GM21723 (cell line): Measurements from ENCODE around the gene ARL13B.
"Not testable (repeated sequence)": the region's sequence is repeated elsewhere in the genome, so short reads cannot be mapped to it uniquely, and the experiment has no call there.

Experiments
- ATAC-seq: cut with Tn5 transposase; IDR thresholded peaks from one replicate; pipeline ENCODE4 v1.9.1; 2021; ENCODE audit warnings: mild to moderate bottlenecking, moderate library complexity; ENCODE audit not compliant: unreplicated experiment

The ARL13B gene

GRCh38 chr3:93992207-93992606 lies 12.3 kb downstream of the ARL13B start:
- no peak for ATAC-seq

- no peak for ATAC-seq
Measured at GRCh38 chr3:93994056-93994455, 14.1 kb downstream of the ARL13B start.

- ATAC-seq: no peak
Measured at GRCh38 chr3:94001191-94001590, 21.2 kb downstream of the ARL13B start.

GRCh38 chr3:94001827-94002495 lies 22.0 kb downstream of the ARL13B start:
- no peak for ATAC-seq

- peak; percentile 94 for ATAC-seq
Measured at GRCh38 chr3:94004301-94004910, 24.5 kb downstream of the ARL13B start.

DNA sequence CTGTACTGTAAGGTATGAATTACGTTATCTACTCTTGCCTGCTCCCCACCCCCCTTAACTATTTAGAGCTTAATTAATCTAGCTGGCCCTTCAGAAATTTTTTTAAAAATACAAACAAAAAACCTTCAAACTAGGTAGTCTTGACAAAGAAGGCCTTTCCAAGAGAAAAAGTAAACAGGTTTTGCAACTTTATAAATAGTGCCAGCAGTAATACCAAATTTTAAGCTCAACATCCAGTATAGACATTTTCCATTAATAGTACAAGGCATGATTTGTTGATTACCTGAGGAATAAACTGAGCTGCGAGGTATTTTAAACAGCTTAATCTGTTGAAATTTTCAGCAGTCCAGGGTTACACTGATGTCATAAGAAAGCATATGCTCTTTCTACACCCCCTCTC lies 28.3 kb downstream of the ARL13B start:
- ATAC-seq: no peak

- ATAC-seq: no peak
Measured at GRCh38 chr3:94009608-94010007, 29.7 kb downstream of the ARL13B start.

- ATAC-seq: no peak
Measured at GRCh38 chr3:94011233-94011711, 31.3 kb downstream of the ARL13B start.

DNA sequence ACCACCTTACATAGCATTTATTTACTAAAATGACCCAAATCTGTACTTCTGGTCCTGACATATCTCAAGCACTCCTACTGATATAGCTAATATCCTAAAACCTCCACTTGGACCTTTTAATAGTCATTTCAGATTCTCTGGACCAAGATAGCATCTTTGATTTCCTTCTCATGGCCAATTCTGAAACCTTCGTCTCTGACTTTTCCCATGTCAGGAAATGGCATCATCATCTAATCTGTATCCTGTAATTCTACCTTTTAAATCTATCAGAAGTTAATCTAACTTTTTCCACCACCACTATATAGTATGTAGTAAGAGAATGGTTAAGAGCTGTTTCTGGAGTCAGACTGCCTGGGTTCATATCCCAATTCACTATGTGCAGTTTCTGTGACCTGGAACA lies 32.2 kb downstream of the ARL13B start:
- ATAC-seq: no peak

DNA sequence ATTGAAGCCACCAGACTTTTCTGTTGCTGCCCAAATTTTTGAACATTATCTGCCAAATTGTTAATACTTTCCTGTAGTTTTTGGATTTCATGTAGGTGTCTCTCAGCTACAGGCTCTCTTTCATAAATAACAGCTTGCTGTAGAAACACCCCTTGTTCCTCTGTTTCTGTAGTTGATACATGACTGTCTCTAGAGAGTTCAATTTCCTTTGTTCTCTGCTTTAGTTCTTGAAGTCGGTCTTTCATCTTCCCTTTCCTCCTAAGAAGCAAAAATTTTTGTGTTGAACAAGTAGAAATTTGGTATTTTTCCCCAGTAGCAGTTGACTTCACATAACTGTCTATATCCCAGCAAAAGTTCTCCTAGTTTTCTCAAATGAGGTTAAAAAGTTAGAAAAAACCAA lies 35.1 kb downstream of the ARL13B start:
- no peak for ATAC-seq

DNA sequence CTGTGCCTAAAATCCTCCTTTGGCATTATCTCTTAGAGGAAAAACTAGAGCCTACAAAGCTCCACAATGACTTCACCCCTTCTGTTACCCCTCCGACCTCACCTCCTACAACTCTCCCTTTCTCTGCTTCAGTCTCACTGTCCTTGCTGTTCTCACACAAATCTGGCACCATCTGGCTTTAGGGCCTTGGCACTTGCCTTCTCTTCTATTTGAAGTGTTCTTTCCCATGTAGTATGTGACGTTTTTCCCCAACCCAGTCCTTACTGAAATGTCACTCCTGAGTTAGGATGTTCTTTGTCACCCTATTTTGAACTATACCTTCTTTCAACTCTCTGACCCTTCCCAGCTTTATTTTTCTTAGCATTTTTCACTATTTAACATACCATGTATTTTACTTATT lies 39.7 kb downstream of the ARL13B start:
- no peak for ATAC-seq

- no peak for ATAC-seq
Measured at GRCh38 chr3:94020293-94020692, 40.3 kb downstream of the ARL13B start.

GRCh38 chr3:94024385-94024784 lies 44.4 kb downstream of the ARL13B start:
- ATAC-seq: no peak

DNA sequence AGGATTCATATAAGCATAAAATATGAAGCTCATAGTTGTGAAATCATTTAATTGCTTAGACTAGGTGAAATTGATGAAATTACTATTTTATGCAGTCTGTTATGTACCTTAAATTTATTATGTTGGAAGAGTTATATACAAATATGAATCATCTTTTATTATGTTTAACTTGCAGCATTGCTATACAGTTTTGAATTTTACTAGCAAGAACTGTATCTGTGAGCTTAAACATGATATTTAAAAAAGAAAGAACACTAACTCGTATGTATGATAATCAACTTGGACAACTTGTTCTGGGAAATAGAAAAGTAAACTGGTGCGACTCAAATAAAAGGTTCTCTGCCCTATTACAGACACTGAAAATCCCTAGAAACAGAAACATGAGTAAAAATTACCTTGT lies 46.7 kb downstream of the ARL13B start:
- no peak for ATAC-seq

GRCh38 chr3:94028093-94028837 lies 48.3 kb downstream of the ARL13B start, which contains the start of gene STX19:
Gene STX19 (minus strand): TSS chr3:94028597. CDS start chr3:94015269, 13,328 bp downstream.
- ATAC-seq: no peak

GRCh38 chr3:94036909-94037507 lies 57.1 kb downstream of the ARL13B start:
- ATAC-seq: peak; percentile 80

DNA sequence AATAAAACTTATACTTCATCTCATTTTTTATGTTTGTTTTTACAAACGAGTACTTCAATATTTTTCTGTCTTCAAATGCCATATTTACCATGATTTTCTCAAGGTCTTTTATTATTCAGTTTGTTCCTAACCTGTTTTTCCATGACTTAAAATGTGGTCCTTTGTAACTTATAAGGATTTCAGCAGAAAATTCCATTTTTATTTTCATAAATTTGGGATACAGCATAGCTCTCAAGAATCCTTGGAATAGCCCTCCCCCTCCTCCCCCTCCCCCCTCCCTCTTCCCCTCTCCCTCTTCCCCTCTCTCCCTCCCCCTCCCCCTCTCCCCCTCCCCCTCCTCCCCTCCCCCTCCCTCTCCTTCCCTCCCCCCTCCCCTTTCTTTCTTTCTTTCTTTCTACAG lies 63.3 kb downstream of the ARL13B start:
- ATAC-seq: no peak

- ATAC-seq: not testable (repeated sequence)
Measured at GRCh38 chr3:94044100-94044936, 64.4 kb downstream of the ARL13B start.

DNA sequence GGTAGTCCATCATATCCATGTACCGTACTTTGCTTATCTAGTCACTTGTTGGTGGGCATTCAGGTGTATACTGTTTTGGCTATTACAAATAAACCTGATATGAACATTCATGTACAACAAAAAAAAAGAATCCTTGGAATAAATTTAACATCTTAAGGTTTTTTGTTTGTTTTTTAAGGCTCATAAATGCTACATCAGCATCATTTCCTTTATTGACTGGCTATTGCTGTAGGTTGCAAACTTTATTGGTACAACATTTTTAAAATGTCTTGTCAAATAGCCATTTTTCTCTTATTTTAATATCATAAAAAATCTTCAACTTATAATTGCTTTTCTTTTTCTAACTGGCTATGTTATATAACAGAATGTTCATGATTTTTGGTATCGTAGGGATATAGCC lies 66.6 kb downstream of the ARL13B start:
- no peak for ATAC-seq

DNA sequence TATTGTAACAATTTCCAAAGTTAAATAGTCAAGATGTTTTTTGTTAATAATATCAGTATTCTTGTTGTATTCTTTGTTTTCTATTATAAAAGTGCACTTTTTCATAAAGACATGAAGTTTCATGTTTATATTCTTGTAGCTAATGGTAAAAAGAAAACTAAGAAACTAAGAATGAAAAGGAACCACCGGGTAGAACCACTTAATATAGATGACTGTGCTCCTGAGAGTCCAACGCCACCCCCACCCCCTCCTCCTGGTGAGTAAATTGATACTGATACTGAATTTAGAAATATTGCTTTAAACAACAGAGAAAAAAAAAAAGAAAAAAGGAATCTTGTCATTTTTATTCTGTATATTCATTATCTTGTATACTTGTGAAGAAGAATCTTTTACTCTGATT lies 69.3 kb downstream of the ARL13B start:
- no peak for ATAC-seq

- ATAC-seq: no peak
Measured at GRCh38 chr3:94050546-94050945, 70.6 kb downstream of the ARL13B start.
